Fibroblast of skin of scalp (primary cell): ENCODE data around the gene RAD23A.
"Not testable (repeated sequence)": the region's sequence is repeated elsewhere in the genome, so short reads cannot be mapped to it uniquely, and the experiment has no call there.

Experiments used
- DNase-seq: peaks from one replicate; pipeline ENCODE4 v3.0.0-alpha.2; 2013

RAD23A gene

DNA sequence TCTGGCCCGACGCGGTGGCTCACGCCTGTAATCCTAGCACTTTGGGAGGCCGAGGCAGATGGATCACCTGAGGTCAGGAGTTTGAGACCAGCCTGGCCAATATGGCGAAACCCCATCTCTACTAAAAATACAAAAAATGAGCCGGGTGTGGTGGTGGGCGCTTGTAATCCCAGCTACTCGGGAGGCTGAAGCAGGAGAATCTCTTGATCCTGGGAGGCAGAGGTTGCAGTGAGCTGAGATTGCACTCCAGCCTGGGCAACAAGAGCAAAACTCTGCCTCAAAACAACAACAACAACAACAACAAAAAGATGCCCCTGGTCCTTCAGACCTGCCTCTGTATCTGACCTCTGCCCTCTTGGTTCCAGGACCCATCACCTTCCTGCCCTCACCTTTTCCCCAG is 9.9 kb downstream of the RAD23A start:
- DNase-seq = not testable (repeated sequence)

DNA sequence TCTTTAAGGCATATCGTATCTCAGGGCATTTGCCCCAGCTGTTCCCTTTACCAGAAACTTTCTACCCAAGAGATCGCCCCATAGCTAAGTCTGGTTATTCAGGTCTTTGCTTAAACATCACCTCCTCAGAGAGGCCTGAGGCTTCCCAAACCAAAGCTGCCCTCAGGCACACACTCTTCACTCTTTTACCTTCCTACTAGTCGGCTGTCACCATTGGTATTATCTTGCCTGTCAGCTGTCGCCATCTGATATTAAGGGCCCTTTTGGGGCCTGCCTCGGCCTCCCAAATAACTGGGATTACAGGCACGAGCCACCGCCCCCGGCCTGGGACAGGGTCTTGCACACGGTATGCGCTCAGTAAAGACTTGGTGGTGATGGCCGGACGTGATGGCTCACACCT is 10.3 kb downstream of the RAD23A start:
- no peak for DNase-seq

DNA sequence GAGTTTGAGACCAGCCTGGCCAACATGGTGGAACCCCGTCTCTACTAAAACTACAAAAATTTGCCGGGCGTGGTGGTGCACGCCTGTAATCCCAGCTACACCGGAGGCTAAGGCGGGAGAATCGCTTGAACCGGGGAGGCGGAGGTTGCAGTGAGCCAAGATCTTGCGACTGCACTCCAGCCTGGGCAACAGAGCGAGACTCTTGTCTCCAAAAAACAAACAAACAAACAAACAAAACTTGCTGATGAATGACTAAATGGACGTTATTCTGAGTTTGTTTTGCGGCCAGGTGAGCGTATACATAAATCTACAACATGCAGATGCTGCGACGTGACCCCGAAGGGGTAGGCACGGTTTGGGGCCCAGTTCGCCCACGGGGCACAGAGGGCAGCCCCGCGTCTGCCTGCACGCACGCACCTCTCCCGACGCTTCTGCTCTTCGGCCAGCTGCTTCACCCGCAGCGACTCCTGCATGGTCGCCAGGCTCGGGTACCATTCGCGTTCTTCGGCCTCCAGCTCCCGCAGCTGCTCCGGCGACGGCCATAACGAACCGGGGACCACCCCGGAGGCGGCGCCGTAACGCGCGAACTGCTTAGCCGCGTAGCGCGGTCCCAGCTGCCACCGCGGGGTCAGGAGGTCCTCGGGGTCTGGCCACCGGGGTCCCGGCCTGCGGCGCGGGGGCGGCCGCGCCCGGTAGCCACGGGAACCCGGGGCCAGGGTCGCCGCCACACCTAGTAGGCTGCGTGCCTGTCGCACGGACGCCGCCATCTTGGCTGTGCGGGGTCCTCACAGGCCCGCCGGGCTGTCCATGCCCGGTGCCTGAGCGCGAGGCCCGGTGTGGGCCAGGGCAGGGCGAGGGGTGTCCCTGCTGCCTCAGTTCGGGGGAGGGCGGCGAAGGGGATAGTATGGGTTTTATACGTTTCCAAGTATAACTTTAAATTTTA is 11.1 kb downstream of the RAD23A start, which contains the start of gene GADD45GIP1:
GADD45GIP1 (minus strand) TSS at position 778 of the 943 bp plus-strand sequence; CDS start at position 767, 11 bp downstream.
- peak; percentile 85 for DNase-seq

DNA sequence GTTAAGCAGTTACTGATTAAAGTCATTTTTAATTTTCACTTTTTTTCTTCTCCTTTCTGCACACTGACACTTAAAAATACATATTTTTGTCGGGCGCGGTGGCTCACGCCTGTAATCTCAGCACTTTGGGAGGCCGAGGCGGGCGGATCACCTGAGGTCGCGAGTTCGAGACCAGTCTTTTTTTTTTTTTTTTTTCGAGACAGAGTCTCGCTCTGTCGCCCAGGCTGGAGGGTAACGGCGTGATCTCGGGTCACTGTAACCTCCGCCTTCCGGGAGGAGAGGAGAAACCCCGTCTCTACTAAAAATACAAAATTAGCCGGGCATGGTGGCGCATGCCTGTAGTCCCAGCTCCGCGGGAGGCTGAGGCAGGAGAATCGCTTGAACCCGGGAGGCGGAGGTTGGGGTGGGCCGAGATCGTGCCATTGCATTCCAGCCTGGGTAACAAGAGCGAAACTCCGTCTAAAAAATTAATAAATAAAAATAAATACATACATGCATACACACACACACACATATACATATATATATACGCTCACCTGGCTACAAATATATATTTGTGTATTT is 11.8 kb downstream of the RAD23A start:
- not testable (repeated sequence) for DNase-seq

DNA sequence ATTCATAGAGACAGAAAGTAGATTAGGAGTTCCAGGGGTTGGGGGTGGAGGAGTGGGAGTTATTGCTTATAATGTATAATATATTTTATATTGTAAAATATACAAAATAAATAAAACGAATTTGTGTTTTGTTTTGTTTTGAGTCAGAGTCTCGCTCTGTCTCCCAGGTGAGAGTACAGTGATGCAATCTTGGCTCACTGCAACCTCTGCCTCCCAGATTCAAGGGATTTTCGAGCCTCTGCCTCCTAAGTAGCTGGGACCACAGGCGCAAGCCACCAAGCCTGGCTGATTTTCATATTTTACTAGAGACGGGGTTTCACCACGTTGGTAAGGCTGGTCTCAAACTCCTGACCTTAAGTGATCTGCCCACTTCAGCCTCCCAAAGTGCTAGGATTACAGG is 13.8 kb downstream of the RAD23A start:
- DNase-seq = no peak

DNA sequence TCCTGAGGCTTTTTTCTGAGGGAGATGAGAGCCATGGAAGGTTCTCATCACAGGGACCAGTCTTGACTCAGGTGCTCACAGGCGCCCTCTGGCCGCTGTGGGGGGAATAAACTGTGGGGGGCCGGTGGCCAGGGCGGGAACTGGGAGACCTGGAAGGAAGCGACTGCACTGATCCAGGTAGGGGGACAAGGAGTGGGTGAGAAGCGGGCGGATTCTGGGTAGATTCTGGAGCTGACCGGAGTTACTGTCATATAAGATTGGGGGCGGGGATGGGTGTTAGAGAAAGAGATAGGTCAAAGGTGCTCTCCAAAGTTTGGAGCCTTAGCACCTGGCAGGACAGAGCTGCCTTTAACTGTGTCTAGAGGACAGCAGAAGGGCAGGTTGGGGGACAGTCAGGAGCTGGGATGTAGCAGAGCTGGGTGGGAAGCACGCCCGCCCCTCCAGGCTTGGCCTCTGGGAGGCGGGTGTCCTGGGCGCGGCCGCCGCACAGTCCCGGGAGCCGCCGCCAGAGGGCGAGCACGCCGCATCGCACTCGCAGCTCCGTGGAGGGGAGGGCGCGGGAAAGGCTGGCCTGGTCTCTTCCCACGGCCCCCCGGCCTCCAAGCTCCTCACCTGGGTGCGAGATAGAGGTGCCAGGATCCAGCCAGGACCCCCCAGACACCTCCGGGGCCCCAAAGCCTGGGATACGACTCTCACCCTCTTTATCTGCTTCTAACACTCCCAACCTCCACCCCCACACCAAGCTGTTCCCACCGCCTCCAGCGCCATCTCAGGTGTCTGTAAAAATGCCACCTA is 19.6 kb downstream of the RAD23A start:
- DNase-seq = peak; percentile 75

DNA sequence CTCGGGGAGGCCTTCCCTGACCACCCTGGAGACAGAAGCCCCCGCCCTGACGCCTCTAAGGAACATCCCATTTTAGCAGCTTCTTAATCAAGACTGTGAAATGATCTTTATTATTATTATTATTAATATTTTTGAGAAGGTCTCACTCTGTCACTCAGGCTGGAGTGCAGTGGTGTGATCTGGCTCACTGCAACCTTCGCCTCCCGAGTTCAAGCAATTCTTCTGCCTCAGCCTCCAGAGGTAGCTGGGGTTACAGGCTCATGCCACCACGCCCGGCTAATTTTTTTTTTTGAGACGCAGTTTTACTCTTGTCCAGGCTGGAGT is 20.1 kb downstream of the RAD23A start:
- DNase-seq = no peak

DNA sequence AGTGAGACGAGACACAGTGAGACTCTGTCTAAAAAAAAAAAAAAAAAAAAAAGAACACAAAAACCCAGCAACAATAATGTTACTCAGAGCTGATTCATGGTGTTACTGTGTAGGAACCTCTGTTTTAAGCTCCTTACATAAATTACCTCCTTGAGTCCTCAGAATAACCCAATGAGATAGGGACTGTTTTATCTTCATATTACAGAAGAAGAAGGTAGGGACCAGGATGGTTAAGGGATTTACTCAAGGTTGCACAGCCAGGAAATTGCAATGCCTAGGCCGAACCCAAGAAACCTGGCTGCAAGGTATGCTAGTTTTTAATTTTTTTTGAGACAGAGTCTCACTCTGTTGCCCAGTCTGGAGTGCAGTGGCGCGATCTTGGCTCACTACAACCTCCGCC is 22.2 kb downstream of the RAD23A start:
- DNase-seq = no peak

DNA sequence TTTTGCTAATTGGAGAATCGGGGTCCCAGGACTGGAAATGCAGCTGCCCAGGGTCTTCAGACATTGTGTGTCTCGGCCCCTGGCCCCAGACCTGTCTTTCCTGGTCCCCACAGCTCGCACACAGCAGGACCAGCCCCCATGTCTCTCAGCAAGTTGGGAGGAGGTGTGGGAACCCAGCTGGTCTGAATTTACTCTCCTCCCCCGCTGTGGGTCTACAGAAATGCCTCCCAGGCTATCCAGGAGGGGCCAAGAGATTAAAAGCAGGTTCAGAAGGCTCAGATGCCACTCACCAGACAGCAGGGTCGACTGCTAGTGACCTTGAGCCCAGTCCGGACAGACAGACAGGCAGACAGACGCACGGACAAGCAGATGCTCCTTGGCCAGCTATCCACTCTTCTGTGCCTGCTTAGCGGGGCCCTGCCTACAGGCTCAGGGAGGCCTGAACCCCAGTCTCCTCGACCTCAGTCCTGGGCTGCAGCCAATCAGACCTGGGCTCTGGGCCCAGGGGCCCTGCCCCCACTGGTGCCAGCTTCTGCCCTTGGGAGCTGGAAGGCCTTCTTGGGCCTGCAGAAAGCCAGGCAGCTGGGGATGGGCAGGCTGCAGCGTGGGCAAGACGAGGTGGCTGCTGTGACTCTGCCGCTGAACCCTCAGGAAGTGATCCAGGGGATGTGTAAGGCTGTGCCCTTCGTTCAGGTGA is 23.8 kb downstream of the RAD23A start, which contains the start of gene DAND5:
DAND5 (plus strand) TSS at position 285 of the 697 bp plus-strand sequence; CDS start at position 370, 85 bp downstream.
- no peak for DNase-seq

DNA sequence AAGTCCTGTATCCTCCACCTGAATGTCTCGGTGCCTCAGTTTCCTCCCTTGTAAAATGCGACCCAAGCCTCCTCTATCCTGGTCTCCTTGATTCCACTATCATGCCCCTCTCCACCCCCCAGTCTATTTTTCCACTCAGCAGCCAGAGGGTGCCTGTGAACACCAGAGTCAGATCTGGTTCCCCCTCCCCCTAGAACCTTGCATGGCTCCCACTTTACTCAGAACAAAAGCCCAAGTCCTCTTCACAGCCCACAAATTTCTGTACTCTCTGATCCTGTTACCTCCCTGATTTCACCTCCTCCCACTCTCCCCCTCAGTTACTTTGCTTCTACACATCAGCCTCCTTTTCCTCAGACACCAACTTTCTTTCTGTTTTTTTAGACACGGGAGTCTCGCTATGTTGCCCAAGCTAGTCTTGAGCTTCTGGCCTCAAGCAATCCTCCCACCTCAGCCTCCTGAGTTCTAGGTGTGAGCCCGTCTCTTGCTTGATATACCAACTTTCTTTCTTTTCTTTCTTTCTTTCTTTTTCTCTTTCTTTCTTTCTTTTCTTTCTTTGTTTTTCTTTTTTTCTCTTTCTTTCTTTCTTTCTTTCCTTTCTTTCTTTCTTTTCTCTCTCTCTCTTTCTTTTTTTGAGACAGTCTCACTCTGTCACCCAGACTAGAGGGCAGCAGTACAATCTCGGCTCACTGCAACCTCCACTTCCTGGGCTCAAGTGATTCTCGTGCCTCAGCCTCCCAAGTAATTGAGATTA is 24.6 kb downstream of the RAD23A start:
- DNase-seq = no peak

DNA sequence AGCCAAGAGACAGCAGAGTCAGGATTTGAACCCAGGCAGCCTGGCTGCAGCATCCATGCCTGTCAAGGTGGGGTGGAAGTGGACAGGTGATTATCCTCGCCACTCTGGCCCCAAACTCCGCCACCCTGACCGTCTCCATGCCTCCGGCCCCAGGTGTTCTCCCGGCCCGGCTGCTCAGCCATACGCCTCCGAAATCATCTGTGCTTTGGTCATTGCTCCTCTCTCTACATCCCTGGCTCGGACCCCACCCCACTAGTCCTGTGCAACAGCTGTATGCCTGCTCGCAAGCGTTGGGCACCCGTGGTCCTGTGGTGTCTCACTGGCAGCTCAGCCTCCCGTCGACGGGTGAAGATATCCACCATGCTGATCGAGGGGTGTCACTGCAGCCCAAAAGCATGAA is 27.6 kb downstream of the RAD23A start:
- no peak for DNase-seq

DNA sequence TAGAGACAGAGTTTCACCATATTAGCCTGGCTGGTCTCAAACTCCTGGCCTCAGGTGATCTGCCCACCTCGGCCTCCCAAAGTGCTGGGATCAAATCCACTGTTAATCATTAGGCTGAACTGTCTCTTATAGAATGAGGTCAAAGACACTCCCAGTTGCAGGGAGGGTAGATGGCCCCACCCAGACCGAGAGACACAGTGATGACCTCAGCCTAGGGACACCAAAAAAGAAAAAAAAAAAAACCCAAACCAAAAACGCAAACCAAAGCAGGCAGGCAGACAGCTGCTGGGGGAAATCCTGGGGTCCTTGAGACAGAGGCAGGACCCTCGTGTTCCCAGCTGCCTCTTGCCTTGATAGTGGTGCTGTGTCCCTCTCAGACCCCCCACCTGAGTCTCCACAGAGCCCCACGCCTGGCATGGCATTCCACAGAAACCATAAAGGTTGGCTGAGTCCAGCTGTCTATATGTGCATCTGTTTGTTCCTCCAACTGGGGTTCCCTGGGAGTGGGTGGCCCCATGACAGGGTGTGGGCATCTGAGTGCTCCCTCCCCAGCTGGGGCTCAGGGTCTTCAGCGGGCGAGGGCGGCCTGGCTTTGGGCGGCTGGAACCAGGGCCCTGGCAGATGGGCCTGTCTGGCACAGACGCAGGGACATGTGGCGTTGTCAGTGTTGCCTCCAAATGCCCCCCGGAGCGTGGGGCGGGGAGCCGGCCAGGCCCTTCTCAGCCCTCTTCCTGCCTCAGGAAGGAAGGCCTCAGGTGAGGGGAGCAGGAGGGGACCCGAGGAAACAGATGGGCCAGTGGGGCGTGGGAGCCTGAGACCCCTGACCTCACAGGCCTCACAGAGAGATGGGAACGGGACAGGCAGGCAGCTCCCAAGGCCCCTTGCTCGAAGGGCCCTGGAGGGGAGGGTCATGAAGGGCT is 28.9 kb downstream of the RAD23A start:
- DNase-seq = no peak

DNA sequence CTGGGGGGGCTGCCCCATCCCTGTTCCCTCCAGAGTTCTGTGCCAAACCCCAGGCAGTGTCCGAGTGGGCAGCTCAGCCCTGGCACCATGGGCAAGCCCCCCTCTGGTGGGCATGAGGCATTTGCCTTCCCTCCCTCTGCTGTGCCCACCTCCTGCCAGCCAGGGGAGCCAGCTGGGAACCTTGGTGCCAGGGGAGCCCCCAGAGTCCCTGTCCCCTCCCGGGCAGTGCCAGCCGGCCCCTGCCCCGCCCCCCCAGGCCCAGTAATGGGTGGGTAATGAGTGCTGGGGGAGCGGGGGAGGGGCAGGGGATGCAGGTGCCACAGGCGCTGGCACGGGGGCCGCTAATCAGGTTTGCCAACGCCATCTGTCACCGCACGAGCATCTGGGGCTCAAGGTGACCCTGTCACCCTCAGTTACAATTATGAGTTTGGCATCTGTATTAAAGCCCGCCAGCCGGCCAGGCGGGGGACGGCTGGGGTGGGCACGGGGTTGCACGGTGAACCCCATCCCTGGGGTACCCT is 29.6 kb downstream of the RAD23A start:
- DNase-seq = no peak

DNA sequence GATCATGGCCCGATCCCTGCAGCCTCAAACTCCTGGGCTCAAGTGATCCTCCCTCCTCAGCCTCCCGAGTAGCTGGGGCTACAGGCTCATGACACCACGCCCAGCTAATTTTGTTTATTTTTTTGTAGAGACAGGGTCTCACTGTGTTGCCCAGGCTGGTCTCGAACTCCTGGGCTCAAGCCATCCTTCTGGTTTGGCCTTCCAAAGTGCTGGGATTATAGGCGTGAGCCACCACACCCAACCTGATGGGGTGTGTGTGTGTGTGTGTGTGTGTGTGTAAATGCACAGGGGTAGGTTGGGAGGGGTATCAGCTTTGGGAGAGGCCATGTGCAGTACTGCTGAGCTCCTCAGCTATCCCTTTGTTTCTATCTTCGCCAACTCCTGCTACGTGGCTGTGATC is 30.4 kb downstream of the RAD23A start:
- not testable (repeated sequence) for DNase-seq

DNA sequence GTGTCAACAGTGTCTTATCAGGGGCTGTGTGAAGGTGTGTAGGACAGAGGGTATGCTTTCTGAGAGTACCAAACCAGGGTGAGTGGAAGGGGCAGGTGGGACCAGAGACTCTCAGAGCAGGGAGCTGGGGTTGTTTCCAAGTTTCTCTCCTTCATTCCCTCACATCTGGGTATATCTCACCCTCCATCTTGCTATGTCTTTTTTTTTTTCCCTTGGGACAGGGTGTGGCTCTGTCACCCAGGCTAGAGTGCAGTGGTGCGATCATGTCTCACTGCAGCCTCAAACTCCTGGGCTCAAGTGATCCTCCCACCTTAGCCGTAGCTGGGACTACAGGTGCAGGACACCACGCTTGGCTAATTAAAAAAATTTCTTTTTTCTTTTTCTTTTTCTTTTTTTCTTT is 34.3 kb downstream of the RAD23A start:
- DNase-seq = no peak

DNA sequence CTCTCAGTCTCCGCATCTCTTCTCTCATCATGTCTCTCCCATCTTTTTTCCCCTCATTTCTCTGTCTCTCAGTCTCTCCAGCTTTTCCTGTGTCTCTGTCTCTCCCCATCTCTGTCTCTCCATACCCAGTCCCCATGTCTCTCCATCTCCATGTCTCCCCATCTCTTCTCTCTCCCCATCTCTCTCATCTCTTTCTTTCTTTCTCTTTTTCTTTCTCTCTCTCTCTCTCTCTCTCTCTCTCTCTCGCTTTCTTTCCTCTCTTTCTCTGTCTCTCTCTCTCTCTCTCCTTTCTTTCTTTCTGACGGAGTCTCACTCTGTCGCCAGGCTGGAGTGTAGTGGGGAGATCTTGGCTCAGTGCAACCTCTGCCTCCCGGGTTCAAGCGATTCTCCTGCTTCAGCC is 37.0 kb downstream of the RAD23A start:
- DNase-seq = no peak

DNA sequence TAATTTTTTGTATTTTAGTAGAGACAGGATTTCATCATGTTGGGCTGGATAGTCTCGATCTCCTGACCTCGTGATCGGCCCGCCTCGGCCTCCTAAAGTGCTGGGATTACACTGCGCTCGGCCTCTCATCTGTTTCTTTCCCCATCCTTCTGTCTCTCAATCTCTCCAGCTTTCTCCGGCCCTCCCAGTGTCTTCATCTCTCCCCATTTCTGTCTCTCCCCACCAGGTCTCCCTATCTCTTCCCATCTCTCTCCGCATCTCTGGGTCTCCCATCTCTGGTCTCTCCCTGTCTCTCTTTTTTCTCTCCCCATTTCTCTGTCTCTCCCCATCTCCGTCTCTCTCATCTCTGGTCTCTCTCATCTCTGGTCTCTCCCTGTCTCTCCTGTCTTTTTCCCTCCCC is 37.4 kb downstream of the RAD23A start:
- no peak for DNase-seq

DNA sequence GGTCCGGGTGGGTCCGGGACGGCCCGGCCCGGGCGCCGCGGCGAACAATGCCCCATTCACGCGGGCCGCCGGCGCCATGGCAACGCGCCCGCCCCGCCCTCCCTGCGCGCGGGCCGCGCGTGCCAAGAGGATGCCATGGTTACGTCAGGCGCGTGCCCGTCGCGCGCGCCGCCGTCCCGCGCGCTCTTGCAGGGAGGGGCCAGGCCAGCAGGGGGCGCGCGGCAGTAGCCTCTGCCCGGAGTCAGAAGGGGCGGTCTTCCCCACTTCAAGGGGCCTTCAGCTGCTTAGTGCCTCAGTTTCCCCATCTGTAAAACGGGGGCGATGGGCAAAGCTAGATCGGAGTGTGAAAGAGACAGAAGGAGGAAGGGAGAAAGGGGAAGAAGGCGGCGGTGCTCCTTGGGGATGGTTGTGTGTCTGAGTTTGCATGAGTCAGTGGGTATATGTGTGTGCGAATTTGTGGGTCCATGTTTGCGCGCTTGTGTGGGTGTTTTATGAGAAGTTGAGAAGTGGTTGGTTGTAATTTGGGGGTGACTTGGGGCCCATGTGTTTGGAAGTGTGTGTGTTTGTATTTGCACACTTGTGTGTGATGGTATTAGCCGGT is 38.0 kb downstream of the RAD23A start:
- peak; percentile 83 for DNase-seq

DNA sequence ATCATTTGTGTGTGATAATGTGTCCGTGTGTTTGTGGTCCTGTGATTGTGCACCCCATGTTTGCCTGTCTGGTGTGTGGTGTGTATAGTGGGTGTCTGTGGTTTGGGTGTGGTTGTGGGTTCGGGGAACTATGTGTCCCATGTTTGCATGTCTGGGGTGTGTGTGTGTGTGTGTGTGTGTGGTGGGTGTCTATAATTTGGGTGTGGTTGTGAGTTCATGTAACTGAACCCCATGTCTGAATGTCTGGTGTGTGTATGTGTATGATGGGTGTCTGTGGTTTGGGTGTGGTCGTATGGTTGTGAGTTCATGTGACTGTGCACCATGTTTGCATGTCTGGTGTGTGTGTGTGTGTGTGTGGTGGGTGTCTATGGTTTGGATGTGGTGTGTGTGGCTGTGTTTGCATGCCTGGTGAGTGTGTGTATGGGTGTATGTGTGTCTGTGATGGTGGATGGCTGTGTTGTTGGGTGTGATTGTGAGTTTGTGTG is 38.5 kb downstream of the RAD23A start:
- peak; percentile 26 for DNase-seq

DNA sequence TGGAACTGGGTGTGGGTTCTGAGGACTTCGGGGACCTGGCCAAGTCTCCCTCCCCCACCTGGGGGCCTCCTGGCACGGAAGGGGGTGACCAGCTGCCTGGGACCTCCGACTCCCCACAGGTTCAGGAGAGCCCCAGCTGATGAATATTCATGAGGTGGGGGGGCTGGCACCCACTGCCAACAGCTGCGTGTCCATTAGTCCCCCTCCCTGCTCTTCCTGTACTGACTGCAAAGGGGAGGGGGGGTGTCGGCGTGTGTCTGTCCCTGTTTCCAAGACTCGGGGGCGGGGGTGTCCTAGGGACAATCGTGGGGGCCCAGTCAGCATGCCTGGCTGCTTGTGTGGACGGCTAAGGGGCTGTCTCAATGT is 39.0 kb downstream of the RAD23A start:
- DNase-seq = no peak
